CD4-positive, alpha-beta T cell (primary cell): ENCODE measurements around the gene CAV2. TPM values are rescaled to one million over a fixed set of nuclear protein-coding genes. Genes with fewer than 3 reads are reported as not detected.

ENCODE experiments used
- ATAC-seq: fragments of 200-7000 bp; cut with Tn5 transposase; one replicate; pipeline ENCODE4 v1.10.0; 2022; ENCODE audit warnings: mild to moderate bottlenecking; ENCODE audit not compliant: poor library complexity
- CTCF ChIA-PET: fragments of 350-600 bp; sonication (Branson Sonifier 250); formaldehyde crosslinking; loops from one replicate; lab custom pipeline; 2021; ENCODE audit warnings: antibody characterized with exemption, inconsistent platforms; lab: Charles Lee
- POLR2A ChIA-PET: fragments of 350-600 bp; sonication (Branson Sonifier 250); formaldehyde crosslinking; loops from one replicate; lab custom pipeline; 2021; ENCODE audit warnings: antibody characterized with exemption, inconsistent platforms; lab: Charles Lee
- DNase-seq, 14 experiments: peaks; one replicate each; pipeline ENCODE4 v3.0.0-alpha.2; 2013 to 2020; ENCODE audit warnings: mixed read lengths in 2 of 14
- H3K27ac ChIP-seq, 2 donors: one replicate each; pipeline versions ENCODE4 v1.5.1 to v1.7.0; 2013; ENCODE audit warnings: low read length in 2 of 2, low read depth in 1 of 2, mild to moderate bottlenecking in 1 of 2
- H3K27me3 ChIP-seq, 2 experiments: 1 replicate in 1 of 2; 2 replicates in 1 of 2; pipeline versions ENCODE4 v1.6.1 to v1.7.0; 2013; ENCODE audit warnings: low read length in 2 of 2, control low read depth in 1 of 2, mild to moderate bottlenecking in 1 of 2, moderate library complexity in 1 of 2; ENCODE audit not compliant: insufficient read depth in 2 of 2, control insufficient read depth in 1 of 2
- H3K36me3 ChIP-seq: one replicate; pipeline ENCODE4 v1.6.1; 2013; ENCODE audit warnings: low read length, control low read depth; ENCODE audit not compliant: insufficient read depth
- H3K4me1 ChIP-seq: one replicate; pipeline ENCODE4 v1.6.1; 2013; ENCODE audit warnings: low read length, control low read depth; ENCODE audit not compliant: insufficient read depth
- H3K4me3 ChIP-seq: one replicate; pipeline ENCODE4 v1.5.1; 2013; ENCODE audit warnings: mild to moderate bottlenecking, low read length, moderate library complexity
- H3K9me3 ChIP-seq, 2 experiments: 1 replicate in 1 of 2; 2 replicates in 1 of 2; pipeline versions ENCODE4 v1.6.1 to v1.7.0; 2013; ENCODE audit warnings: low read length in 2 of 2, mild to moderate bottlenecking in 2 of 2, control low read depth in 1 of 2, moderate library complexity in 1 of 2; ENCODE audit not compliant: control insufficient read depth in 1 of 2, insufficient read depth in 1 of 2
- H3K27ac Mint-ChIP-seq: one replicate; pipeline ENCODE4 v1.8.0; 2020; ENCODE audit warnings: mixed read lengths
- H3K27me3 Mint-ChIP-seq: one replicate; pipeline ENCODE4 v1.8.0; 2021; ENCODE audit warnings: mixed read lengths
- H3K36me3 Mint-ChIP-seq: one replicate; pipeline ENCODE4 v1.8.0; 2021; ENCODE audit warnings: low read depth, mixed read lengths
- H3K4me1 Mint-ChIP-seq: one replicate; pipeline ENCODE4 v1.8.0; 2021; ENCODE audit warnings: low read depth, mixed read lengths
- H3K4me3 Mint-ChIP-seq: one replicate; pipeline ENCODE4 v1.8.0; 2020; ENCODE audit warnings: mild to moderate bottlenecking, mixed read lengths
- H3K9me3 Mint-ChIP-seq: one replicate; pipeline ENCODE4 v1.8.0; 2020; ENCODE audit warnings: mixed read lengths
- CTCF ChIP-seq: fragments of 200-600 bp; IDR thresholded peaks from one replicate; pipeline ENCODE4 v1.8.0; 2022; ENCODE audit warnings: antibody characterized with exemption, mild to moderate bottlenecking
- intact Hi-C, 2 experiments: fragments of 100-400 bp; cut with DNase I in 1 of 2; cut with micrococcal nuclease in 1 of 2; formaldehyde crosslinking; loops; one replicate each; pipeline versions ENCODE4 v1.15.1 to v1.9.0; 2023 to 2025; cut with DNase I, micrococcal nuclease
- total RNA-seq, 174 experiments: library from RNA in 2 of 174; stranded (reverse) in 2 of 174; gene quantifications; one replicate each; pipeline ENCODE4 v1.2.3 and lab custom pipeline; 2021 to 2026

The CAV2 gene
- total RNA-seq, 2 experiments from 2014 or later = not detected

- no peak for ATAC-seq
- peaks cover 12% of the 10 kb centered on the region for H3K4me1 Mint-ChIP-seq
- peaks cover 15% of the 10 kb centered on the region for H3K4me1 ChIP-seq
- no peak overlapping the region for H3K27ac Mint-ChIP-seq
- intact Hi-C loops = no loop called here
- POLR2A ChIA-PET = interaction anchor here (0.6 kb wide), 1 partner anchor 159 kb away, joined by 4 read pairs; no protein-coding TSS in a partner anchor
- H3K9me3 ChIP-seq = peaks cover 0 to 5% of the 10 kb centered on the region in 2 experiments
- no peak overlapping the region for H3K27ac ChIP-seq
- no peak overlapping the region for H3K4me3 ChIP-seq
- H3K27me3 ChIP-seq = peaks cover 32 to 35% of the 10 kb centered on the region in 2 experiments
- TF ChIP-seq CTCF = no peak
- no peak for DNase-seq
- H3K36me3 ChIP-seq = no peaks in the 10 kb centered on the region
- peaks cover 60% of the 10 kb centered on the region for H3K27me3 Mint-ChIP-seq
- no peaks in the 10 kb centered on the region for H3K9me3 Mint-ChIP-seq
- CTCF ChIA-PET = no interaction called here
- H3K4me3 Mint-ChIP-seq = no peak overlapping the region
- H3K36me3 Mint-ChIP-seq = no peaks in the 10 kb centered on the region
Measured at GRCh38 chr7:116530107-116530820, 30.7 kb downstream of the CAV2 start.

GRCh38 chr7:116532102-116532688, 32.7 kb downstream of the CAV2 start:
- ATAC-seq = no peak
- CTCF ChIA-PET = no interaction called here

GRCh38 chr7:116534790-116535189, 35.3 kb downstream of the CAV2 start:
- no peak for TF ChIP-seq CTCF
- intact Hi-C loops = no loop called here
- H3K4me3 ChIP-seq = no peak overlapping the region
- no peak overlapping the region for H3K27ac ChIP-seq
- Mint-ChIP-seq H3K4me3 (no peak overlapping the region), H3K27me3 (peaks cover 47% of the 10 kb centered on the region), H3K27ac (no peak overlapping the region), H3K9me3 (peaks cover 2% of the 10 kb centered on the region), H3K4me1 (no peaks in the 10 kb centered on the region), H3K36me3 (no peaks in the 10 kb centered on the region)
- H3K4me1 ChIP-seq = no peaks in the 10 kb centered on the region
- POLR2A ChIA-PET = no interaction called here
- CTCF ChIA-PET = no interaction called here
- H3K27me3 ChIP-seq = peaks cover 0 to 16% of the 10 kb centered on the region in 2 experiments
- DNase-seq (no peak), ATAC-seq (no peak)
- peaks cover 0 to 3% of the 10 kb centered on the region in 2 experiments for H3K9me3 ChIP-seq
- H3K36me3 ChIP-seq = no peaks in the 10 kb centered on the region

More at GRCh38 chr7:116532102-116532688, 32.7 kb downstream of the CAV2 start:
- no peak overlapping the region for H3K4me3 ChIP-seq
- Mint-ChIP-seq H3K36me3 (no peaks in the 10 kb centered on the region), H3K9me3 (no peaks in the 10 kb centered on the region), H3K27me3 (peaks cover 55% of the 10 kb centered on the region), H3K4me3 (no peak overlapping the region), H3K4me1 (no peaks in the 10 kb centered on the region), H3K27ac (no peak overlapping the region)
- H3K27me3 ChIP-seq = peaks cover 15 to 17% of the 10 kb centered on the region in 2 experiments
- no peaks in the 10 kb centered on the region for H3K4me1 ChIP-seq
- no peaks in the 10 kb centered on the region for H3K9me3 ChIP-seq
- no peak for TF ChIP-seq CTCF
- no peak for DNase-seq
- intact Hi-C loops = no loop called here
- H3K27ac ChIP-seq = no peak overlapping the region
- H3K36me3 ChIP-seq = no peaks in the 10 kb centered on the region
- POLR2A ChIA-PET = no interaction called here
